Measurements from ENCODE around the gene WDR59.

WDR59 gene

DNA sequence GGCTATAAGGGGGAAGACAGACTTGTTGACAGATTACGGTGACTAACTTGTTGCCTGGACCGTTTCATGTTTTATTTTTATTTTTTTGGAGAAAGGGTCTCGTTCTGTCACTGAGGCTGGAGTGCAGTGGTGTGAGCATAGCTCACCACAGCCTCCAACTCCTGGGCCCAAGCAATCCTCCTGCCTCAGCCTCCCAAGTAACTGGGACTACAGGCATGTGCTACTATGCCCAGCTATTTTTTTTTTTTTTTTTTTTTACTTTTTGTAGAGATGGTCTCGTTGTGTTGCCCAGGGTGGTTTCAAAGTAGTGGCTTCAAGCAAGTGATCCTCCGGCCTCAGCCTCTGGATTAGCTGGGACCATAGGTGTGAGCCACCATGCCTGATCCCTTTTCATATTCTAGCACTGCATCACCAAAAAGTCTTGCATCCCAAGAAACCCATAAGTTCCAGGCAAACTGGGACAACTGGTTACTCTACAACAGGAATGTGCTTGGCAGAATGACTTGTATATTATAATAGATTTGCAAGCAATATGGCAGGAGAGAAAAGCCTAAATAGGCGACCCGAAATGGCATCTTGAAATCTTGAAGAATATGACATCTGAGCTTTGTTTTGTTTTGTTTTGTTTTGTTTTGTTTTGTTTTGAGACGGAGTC lies 2.2 kb upstream of the WDR59 start:
- in situ Hi-C loops (cut with MboI; ENCODE audit: low sequenced_read_pairs): no loop called here

DNA sequence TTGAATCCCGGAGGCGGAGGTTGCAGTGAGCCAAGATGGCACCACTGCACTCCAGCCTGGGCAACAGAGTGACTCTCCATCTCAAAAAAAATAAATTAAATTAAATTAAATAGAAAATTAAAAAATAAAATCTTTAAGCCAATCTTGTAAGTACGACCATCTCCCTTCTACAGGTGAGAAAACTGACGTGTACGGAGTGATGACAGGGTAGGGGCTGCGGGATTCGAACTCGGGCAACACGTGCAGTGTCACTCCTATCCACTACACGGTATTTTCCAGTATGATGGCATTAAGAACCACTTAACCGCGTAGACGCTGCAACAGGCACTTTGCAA lies 762 bp downstream of the WDR59 start:
- in situ Hi-C loops (cut with MboI; ENCODE audit: low sequenced_read_pairs): no loop called here

DNA sequence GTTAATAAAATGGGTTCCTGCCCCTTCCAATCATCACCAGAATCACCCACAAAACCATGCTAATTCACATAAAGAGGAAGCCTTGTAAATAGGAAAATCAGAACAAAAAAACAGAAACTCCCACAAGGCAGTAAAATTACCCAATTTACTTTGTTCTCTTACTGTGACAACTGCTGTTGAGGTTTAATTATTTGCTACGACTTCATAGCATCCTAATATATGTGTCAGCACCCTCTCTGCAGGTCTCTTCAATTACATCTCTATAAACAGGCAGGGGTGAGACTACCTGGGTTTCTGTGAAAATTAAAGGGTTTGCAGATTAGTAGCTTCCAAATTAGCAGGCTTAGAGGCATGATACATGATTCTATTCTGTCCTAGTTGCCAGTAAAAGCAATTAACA lies 2.7 kb downstream of the WDR59 start:
- in situ Hi-C loops (cut with MboI; ENCODE audit: low sequenced_read_pairs): no loop called here

DNA sequence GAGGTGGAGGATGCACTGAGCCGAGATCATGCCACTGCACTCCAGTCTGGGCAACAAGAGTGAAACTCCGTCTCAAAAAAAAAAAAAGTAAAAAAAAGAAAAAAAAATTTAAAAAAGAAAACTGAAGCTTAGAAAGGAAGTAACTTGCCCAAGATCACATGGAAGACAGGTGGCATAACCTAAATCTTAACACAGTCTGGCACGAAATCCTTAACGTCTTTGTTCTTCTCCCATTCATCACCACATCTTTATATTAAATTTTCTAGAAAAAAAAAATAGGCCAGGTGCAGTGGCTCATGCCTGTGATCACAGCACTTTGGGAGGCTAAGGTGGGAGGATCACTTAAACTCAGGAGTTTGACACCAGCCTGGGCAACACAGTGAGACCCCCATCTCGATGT lies 9.3 kb downstream of the WDR59 start:
- in situ Hi-C loops (cut with MboI; ENCODE audit: low sequenced_read_pairs): no loop called here

DNA sequence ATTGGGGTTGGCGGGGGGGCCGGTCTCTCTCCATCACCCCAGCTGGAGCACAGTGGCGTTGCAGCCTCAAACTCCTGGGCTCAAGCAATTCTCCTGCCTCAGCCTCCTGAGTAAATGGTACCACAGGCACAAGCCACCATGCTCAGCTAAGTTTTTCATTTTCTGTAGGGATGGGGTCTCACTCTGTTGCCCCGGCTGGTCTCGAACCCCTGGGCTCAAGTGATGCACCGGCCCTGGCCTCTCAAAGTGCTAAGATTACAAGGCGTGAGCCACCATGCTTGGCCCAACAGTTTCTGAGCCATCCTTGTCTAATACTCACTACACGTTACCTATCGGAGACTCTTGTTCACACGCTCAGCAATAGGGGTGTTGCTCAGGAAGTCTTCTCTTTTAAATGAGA lies 11.6 kb downstream of the WDR59 start:
- in situ Hi-C loops (cut with MboI; ENCODE audit: low sequenced_read_pairs): no loop called here

DNA sequence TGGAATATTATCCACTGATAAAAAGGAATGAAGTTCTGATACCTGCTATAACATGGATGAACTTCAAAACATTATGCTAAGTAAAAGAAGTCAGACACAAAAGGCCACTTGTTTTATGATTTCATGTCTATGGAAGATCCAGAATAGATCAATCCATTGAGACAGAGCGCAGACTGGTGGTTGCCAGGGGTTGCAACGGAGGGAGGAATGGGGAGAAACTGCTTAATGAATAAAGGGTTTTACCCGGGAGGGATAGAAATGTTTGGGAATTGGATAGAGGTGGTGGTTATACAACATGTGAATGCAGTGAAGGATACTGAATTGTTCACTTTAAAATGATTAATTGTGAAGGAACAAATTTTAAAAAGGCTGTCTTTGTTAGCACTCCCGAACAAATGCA lies 30.2 kb downstream of the WDR59 start:
- in situ Hi-C loops (cut with MboI; ENCODE audit: low sequenced_read_pairs): no loop called here

DNA sequence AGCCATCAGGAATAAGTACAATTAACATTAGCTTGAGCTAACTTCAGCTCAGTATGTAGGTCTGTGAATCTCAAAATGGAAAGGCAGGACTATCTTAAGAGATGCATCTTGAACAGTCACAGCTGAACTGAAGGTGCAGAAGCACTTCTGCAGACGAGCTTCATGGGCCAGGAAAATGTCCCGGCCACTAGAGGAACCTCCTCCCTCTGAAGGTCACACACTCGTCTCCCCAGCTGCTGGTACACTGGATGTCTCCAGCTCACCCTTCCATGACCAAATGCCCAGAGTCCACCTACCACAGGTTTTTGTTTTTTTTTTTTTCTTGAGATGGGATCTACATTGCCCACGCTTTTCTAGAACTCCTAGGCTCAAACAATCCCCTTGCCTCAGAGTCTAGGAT lies 33.2 kb downstream of the WDR59 start:
- in situ Hi-C loops (cut with MboI; ENCODE audit: low sequenced_read_pairs): no loop called here

DNA sequence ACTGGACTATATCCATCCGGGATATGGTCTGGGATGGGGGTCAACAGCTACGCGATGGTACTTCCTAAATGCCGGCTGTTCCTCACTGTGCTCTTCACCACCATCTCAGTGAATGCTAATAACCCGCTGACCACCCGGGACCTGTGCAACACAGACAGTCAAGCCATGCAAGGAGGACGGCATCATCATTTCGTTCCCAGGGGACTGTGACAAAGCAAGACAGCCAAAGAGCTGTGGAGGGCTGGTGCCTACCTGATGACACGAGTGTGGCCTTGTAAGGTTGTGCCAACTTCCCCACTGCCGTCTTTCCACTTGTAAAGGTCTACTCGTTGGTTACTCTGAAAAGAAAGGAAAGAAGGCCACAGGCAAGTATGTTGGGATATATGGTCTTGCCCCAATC lies 33.7 kb downstream of the WDR59 start:
- in situ Hi-C loops (cut with MboI; ENCODE audit: low sequenced_read_pairs): no loop called here

DNA sequence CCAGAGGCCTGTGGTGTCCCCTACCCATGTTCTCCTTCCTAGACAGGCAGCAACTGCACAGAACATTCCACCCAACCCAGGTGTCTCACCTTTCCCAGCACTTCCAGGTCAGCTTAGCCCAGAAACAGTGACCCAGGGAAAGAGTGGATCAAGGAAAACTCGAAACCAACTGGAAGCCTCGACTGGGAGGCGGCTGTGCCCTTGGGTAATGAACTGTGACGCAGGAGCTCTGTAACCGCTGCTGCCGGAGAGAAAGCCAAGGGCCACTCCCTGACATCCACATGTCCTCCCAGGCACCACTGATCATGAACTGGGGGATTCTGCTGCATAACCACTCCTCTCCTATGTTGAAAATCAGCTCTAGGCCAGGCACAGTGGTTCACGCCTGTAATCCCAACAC lies 34.4 kb downstream of the WDR59 start:
- in situ Hi-C loops (cut with MboI; ENCODE audit: low sequenced_read_pairs): no loop called here

DNA sequence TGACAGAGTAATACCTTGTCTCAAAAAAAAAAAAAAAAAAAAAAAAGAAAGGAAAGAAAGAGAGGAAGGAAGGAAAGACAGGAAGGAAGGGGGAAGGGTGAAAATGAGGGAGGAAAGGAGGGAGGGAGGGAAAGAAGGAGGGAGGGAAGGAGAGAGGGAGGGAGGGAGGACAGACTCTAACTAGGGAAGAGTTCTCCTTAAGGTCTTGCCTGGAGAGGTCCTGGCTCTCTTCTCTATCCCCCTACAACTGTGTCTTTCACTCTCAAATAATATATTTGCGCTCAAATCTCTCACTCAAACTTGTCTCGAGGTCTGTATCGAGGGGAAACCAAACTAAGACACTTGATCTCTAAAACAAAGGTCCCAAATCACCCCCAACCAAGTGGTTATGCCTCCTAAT lies 35.6 kb downstream of the WDR59 start:
- in situ Hi-C loops (cut with MboI; ENCODE audit: low sequenced_read_pairs): no loop called here

DNA sequence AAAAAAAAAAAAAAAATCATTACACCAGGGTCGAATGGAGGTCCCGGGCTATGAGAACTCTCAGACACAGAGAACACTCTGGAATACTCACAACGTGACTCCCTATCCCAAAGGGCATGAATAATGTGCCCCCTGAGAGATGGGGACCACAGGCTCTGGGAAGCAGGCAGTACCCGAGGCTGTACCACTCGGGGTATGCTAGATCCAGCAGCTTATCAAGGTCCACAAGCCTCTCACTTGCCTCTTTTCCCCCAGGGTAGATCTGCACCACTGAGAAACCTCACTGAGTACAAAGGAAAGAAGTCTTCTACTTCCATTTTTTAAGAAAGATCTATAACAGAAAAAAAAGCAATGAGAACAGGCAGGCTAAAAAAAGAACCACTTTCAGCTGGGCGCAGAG lies 40.5 kb downstream of the WDR59 start:
- in situ Hi-C loops (cut with MboI; ENCODE audit: low sequenced_read_pairs): no loop called here

DNA sequence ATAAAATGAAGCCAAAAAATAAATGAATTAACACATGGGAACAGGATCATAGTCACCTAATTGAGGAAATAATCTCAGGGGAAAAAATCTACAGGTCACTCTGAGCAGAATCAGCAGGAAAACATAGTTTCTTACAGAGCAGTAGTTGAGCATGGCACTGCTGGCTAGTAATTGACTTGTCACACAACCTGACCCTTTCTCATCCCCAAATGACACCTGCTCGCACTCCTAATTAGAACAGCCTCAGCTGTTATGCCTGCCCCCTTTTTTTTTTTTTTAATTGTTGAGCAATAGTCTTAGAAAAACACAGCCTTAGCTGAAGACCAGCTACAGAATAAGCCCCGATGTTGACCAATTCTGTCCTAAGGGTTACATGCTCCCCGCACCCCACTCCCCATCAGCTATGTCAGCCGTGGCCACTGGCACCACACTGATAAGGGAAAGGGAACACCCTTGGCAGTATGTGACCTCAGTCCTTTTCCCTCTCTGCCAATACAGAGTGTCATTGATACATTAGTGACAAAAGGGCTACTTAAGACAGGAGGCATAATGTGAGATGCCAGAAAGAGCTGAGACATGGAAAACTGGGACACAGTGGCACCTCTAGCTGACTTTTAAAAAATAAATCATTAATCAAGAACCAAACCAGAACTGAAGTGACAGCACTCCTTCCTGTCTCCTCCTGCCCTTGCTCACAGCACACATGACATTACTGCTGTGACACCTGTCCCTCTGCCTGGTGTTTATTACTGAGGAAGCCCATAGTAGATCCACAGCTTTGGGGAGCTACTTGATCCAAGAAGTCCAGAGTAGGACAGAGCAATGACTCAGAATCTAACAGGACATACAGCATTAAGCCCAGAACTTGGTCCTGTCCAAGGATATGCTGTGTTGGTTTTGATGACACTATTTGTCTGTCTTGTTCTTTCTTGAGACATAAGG lies 41.7 kb downstream of the WDR59 start:
- in situ Hi-C loops (cut with MboI; ENCODE audit: low sequenced_read_pairs): no loop called here

DNA sequence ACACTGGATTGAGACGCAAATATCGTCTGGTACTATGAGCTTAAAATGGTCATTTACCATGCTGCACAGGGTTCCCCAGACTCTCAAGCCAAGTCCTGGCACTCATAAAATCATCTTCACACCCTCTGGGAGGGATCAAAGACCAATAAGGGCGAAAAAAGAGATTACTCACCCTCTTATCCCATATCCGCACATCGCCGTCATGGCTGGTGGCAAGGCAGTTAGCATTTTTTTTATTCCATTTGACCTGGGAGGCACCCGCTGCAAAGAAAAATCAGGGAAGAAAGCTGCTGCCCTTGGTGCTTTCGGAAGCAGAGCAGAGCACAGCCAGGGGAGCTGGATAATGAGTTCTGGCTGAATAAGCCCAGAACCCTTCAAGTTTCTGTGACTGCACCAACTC lies 42.4 kb downstream of the WDR59 start:
- in situ Hi-C loops (cut with MboI; ENCODE audit: low sequenced_read_pairs): no loop called here

DNA sequence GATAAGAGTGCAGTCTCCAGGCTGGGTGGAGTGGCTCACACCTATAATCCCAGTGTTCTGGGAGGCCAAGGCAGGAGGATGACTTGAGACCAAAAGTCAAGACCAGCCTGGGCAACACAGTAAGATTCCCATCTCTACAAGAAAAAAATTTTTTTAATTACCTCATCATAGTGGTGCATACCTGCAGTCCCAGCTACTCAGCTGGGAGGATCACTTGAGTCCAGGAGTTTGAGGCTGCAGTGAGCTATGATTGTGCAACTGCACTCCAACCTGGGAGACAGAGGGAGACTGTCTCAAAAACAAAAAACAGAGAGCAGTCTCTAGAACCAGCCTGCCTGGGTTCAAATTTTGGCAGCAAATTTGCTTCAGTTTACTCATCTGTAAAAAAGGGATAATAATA lies 45.2 kb downstream of the WDR59 start:
- in situ Hi-C loops (cut with MboI; ENCODE audit: low sequenced_read_pairs): no loop called here

DNA sequence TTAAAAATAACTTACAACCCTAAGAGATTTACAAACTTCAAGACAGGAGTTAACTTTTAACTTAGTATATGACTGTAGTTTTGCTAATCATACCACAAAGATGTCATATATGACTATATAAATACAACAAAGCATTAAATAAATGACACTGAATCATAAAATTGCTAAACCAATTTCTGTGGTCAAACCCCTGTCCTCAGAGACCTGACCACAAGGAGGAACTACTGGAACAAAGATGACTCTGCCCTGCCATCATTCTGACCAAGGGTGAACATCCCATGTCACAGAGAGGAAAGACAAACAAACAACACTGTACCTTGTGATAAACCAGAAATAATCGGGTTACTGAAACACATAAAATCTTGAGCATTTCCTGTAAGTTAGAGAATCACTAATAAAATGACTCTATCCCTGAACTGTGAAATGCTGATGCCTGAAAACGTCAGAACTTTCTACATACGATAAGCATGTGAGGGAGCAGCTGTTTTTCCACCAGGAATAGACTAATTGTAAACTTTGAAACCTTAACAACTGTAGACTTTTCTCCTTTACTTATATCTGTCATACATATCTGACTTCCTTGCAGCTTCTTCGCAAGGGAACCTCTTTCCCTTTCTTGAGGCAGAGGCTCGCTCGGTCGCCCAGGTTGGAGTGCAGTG lies 47.9 kb downstream of the WDR59 start:
- in situ Hi-C loops (cut with MboI; ENCODE audit: low sequenced_read_pairs): no loop called here

DNA sequence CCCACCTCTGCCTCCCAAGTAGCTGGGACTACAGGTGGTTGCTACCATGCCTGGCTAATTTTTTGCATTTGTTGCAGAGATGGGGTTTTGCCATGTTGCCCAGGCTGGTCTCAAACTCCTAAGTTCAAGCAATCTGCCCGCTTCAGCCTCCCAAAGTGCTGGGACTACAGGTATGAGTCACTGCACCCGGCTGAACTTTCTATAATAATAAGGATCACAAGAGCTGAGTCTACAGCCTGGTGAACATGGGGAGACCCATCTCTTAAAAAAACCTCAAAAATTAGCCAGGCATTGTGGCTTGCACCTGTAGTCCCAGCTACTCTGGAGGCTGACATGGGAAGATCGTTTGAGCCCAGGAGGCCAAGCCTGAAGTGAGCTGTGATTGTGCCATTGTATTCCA lies 53.5 kb downstream of the WDR59 start:
- in situ Hi-C loops (cut with MboI; ENCODE audit: low sequenced_read_pairs): no loop called here

DNA sequence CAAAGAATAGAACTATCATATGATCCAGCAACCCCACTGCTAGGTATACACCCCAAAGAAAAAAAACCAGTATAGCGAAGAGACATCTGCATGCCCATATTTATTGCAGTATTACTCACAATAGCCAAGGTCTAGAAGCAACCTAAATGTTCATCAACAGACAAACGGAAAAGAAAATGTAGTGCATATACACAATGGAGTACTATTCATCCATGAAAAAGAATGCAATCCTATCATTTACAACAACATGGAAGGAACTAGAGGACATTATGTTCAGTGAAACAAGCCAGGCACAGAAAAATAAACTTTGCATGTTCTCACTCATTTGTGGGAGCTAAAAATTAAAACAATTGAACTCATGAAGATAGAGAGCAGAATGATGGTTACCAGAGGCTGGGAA lies 55.3 kb downstream of the WDR59 start:
- in situ Hi-C loops (cut with MboI; ENCODE audit: low sequenced_read_pairs): no loop called here

DNA sequence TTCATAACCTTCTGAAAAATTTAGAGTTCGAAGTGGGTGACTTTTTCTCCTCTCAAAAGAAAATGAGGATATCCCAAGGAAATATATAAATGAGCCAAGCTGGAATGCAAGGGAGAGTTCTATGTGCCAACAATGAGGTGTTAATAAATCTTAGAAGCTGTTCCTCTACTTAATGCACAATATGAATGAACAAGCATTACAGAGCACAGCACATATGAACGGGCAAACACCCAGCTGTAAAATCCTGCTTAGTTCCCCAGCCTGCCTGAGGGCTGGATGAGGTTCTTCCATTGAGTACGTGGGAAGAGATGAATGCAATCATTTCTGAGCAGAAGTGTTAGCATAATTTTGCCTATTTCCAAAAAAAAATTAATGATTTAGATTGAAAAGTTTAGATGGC lies 58.1 kb downstream of the WDR59 start:
- in situ Hi-C loops (cut with MboI; ENCODE audit: low sequenced_read_pairs): no loop called here

DNA sequence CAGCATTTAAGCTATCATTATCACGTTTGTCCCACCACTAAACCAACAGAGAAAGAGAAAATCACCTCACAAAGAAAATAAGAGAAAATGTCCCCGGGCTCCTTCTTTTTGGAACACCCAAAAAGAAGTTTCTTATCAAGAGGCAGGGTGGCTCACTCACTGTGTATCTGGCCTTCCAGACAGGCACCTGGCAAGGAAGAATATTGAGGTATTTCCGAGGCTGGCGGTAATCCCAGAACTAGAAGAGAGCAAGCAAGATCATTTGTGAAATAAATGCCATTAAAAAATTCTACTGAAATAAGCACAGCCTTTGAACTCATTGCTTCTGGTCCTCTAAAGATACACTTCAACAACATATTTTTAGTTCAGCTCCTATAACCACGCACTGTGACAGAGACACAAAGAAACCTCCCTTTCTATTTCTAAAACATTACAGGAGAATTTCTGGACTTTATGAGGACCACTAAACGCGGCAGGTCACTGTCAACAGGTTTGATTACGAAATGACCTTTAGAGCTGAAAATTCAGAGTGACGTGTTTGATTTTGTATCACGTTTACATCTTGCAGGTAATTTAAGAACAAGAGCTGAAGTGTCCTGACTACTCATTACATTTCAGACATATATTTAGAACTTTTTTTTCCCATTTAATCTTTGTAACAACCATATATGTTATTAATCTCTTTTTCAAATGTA lies 61.0 kb downstream of the WDR59 start:
- in situ Hi-C loops (cut with MboI; ENCODE audit: low sequenced_read_pairs): no loop called here

DNA sequence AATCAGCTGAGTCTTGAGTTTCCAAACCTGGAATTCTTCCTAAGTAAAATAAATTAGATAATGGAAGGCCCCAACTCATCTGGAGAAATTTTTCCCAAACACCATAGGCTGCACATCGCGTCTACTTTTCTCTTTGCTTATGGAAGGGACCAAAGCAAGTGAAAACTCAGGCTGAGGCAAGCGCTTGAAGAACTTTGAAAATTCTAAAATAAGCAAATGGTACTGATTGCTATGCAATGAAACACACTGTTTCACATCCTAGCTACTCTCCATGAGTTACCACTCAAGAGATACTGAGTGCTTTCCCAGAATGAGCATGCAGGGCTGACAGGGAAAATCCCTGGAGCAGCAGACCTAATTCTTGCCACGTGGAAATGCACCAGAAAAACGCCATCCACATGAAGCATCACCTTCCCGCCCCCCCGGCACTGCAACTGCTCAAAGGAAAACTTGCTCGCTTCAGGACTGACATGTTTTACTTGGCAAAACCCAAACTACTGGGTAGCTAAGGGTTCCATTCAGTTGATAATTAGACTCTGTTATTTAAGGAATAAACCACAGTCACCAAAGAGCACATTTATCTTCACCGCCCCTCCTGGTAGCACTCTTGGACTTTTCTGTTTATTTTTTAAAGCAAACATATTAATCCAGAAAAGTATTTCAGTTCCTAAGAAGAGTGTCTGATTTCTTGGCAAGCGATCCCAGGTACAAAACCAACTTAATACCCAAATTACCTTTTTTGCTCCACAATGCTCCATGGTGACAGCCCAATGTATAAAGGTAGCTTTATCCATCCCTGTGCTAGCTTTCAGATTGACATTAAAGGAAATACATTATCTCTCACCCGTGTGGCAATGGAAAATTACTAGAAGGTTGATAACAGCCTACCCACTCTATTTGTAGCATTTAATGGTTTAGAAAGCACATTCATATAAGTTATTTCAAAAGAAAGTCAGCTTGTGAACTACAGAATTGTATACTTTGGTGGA lies 62.5 kb downstream of the WDR59 start:
- in situ Hi-C loops (cut with MboI; ENCODE audit: low sequenced_read_pairs): no loop called here
